Spinal cord (tissue), 10 donors: ENCODE data around the gene SLC4A11. TPM values are rescaled to one million over a fixed set of nuclear protein-coding genes. Genes with fewer than 3 reads are reported as not detected.
"Not testable (repeated sequence)": the region's sequence is repeated elsewhere in the genome, so short reads cannot be mapped to it uniquely, and the experiment has no call there.

Experiments used
- DNase-seq, 6 donors: peaks; one replicate each; pipeline versions ENCODE4 v3.0.0 to v3.0.0-alpha.2; 2013 to 2015; ENCODE audit warnings: low spot score in 6 of 6, low read depth in 4 of 6
- H3K27ac ChIP-seq: one replicate; pipeline ENCODE4 v1.5.1; 2013; ENCODE audit warnings: low read depth, low read length, control low read depth
- H3K27me3 ChIP-seq: one replicate; pipeline ENCODE4 v1.6.1; 2013; ENCODE audit warnings: low read length; ENCODE audit not compliant: control insufficient read depth, insufficient read depth
- H3K36me3 ChIP-seq: one replicate; pipeline ENCODE4 v1.6.1; 2013; ENCODE audit warnings: low read length; ENCODE audit not compliant: control insufficient read depth, insufficient read depth
- H3K4me1 ChIP-seq: one replicate; pipeline ENCODE4 v1.6.1; 2013; ENCODE audit warnings: low read length; ENCODE audit not compliant: control insufficient read depth, insufficient read depth
- H3K4me3 ChIP-seq: one replicate; pipeline ENCODE4 v1.5.1; 2013; ENCODE audit warnings: low read depth, low read length, control low read depth
- H3K9me3 ChIP-seq: one replicate; pipeline ENCODE4 v1.6.1; 2013; ENCODE audit warnings: low read length; ENCODE audit not compliant: control insufficient read depth, insufficient read depth
- WGBS: methylation state at CpG from one replicate; pipeline ENCODE4 v1.1.5; 2013; ENCODE audit warnings: missing lambda C conversion rate; ENCODE audit not compliant: insufficient coverage; 5-methylcytosine and 5-hydroxymethylcytosine counted together
- polyA plus RNA-seq, 2 donors: library from polyadenylated mRNA; unstranded; fragments of 120-200 nt; gene quantifications; one replicate each; pipeline ENCODE4 v1.2.1, GENCODE V29; 2013; ENCODE audit not compliant: insufficient read length in 2 of 2
- total RNA-seq, 2 donors: library from RNA; depleted of rRNA in 1 of 2; stranded (reverse); fragments of 120-200 nt in 1 of 2; fragments of >200 nt in 1 of 2; gene quantifications; one replicate each; pipeline versions ENCODE4 v1.2.3 to v1.2.4, GENCODE V29; 2013 to 2014
- donor health status: healthy.

SLC4A11 gene
- total and polyA plus RNA-seq, 4 donors = 0.20 to 1.3 (median 0.47) TPM

DNA sequence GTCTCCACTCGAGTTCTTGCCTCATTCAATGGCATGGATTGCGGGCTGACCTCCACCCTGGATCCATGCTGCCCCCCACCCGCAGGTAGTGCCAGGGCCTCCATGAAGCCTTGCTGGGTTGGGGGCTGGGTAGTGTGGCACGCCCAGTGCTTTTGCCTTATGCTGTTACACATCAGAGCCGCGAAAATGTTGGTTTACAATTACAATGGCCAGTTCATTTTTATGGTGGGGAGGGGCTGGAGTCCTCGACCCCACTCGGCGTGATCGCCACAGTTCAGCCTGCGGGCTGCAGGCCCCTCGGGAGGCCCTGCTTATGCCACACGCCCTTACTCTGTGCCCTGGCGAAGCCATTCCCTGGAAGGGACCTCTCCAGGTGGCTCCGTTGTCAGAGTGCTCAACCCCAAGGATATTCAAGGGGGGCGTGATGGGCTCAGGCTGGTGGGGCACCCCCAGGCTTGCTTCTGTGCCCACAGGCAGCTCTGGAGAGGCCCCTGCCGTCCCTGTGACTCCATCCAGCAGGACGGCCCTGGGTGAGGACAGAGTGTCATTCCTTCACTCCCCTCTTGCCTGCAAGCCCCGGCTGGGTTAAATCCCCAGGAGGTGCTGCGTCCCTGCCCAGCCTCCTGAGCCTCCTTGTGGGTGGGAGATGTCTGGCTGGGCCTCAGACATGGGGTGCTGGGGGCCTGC lies 14.9 kb downstream of the SLC4A11 start:
- 83% methylated on average over 17 of the region's 20 CpGs for WGBS
- no peak overlapping the region for H3K27ac ChIP-seq
- H3K9me3 ChIP-seq = no peaks in the 10 kb centered on the region
- no peak for DNase-seq
- peaks cover 6% of the 10 kb centered on the region for H3K4me1 ChIP-seq
- H3K4me3 ChIP-seq = no peak overlapping the region
- H3K27me3 ChIP-seq = no peaks in the 10 kb centered on the region
- H3K36me3 ChIP-seq = peaks cover 69% of the 10 kb centered on the region

DNA sequence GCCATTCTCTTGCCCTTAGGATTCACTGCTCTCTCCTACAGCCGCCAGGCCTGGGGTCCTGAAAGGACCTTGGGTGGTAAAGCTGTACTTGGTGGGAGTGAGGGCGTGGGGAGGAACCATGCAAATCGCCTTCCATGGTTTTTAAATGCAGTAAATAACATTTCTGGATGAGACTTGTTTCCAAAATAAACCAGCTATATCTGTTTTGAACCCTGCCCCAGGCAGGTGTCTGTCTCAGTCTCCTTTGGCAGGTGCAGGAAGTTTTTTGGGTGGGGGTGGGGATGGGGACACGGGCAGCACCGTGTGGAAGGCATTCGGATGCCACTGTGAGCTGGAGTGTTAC lies 15.4 kb downstream of the SLC4A11 start:
- WGBS = 66% methylated on average over 4 of the region's 6 CpGs
- DNase-seq = no peak
- no peaks in the 10 kb centered on the region for H3K9me3 ChIP-seq
- H3K27ac ChIP-seq = no peak overlapping the region
- peaks cover 8% of the 10 kb centered on the region for H3K4me1 ChIP-seq
- H3K27me3 ChIP-seq = no peaks in the 10 kb centered on the region
- no peak overlapping the region for H3K4me3 ChIP-seq
- H3K36me3 ChIP-seq = peaks cover 70% of the 10 kb centered on the region

DNA sequence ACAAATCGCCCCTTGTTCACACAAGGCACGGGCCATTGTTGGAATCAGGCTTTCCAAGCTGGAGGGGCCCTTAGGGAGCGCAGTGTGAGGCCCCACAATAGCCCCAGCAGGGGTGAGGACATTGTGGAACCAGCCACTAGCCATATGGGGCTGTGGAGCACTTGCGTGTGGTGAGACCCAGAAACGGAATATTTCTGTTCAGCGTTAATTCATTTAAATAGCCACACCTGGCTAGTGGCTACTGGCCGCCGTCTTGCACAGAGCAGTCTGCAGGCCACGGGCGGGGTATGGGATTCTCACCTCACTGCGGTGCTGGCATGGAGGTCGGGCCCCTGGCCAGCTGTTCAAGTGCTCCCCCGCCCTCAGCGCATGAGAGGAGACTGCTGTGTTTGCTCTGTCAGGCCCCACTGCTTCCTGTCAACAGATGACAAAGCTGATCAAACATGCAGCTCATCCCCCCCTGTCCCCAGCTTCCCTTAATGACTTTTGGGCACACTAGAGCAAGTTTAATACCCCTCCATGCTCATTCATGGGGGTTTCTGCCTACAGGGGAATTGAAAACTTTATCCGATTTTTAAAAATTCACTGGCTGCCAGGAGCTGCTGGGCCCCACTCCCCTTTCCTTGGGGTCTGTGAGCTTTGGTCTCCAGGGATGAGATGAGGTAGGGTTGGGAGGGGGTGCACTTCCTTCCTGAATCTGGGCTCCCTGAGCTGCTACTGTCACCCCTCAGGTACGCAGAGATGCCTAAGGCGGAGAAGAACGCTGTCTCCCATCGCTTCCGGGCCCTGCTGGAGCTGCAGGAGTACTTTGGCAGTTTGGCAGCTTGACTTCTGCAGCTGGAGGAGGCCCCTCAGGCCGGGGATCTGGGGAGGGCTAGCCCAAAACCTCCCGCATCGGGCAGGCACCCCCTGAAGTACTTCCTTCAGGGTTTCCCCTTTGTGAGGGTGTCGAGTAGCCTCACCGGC lies 16.1 kb downstream of the SLC4A11 start:
- Histone ChIP-seq H3K4me3 (no peak overlapping the region), H3K27ac (no peak overlapping the region), H3K27me3 (no peaks in the 10 kb centered on the region), H3K4me1 (peaks cover 14% of the 10 kb centered on the region), H3K9me3 (no peaks in the 10 kb centered on the region), H3K36me3 (peaks cover 69% of the 10 kb centered on the region)
- no peak for DNase-seq
- 78% methylated on average over 24 of the region's 25 CpGs for WGBS

DNA sequence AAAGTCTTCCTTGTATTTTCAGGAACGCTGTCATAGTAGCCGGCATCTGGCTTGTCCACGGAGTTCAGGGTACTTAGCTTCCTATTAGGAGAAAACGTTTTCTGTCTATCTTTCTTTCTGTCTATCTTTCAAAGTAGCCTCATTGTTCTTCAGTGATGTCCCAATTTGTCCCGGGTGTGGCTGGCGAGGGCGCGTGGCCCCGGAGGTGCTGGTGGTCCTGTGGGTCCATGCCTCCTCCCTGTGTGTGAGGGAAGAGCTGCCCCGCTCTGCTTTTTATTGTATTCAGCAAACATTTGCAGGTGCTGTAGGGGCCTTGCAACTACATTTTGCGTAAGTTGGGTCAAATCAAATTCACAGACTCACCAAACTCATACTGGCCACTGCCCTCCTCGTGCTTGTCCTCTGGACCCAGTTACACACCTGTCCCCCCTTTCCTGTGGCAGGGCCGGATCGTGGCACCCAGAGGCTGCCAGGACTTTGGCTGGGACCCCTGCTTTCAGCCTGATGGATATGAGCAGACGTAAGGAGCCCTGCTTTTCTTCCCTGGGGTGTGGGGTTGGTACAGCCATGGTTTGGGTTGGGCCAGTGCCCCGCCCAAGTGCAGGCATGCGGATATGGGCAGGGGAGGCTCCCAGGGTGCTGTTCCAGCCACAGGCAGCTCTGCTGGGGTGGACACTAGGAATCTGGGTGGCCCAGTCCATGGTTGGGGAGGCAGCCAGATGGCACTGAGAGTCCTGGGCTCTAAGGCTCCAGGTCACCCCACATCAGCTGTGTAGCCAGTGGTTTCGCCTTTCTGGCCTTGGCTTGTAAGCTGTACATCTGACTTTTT lies 17.4 kb downstream of the SLC4A11 start:
- H3K27ac ChIP-seq = no peak overlapping the region
- H3K4me1 ChIP-seq = peaks cover 14% of the 10 kb centered on the region
- H3K9me3 ChIP-seq = no peaks in the 10 kb centered on the region
- no peaks in the 10 kb centered on the region for H3K27me3 ChIP-seq
- peaks cover 65% of the 10 kb centered on the region for H3K36me3 ChIP-seq
- no peak overlapping the region for H3K4me3 ChIP-seq
- WGBS = 90% methylated on average over 16 of the region's 18 CpGs
- DNase-seq = no peak

DNA sequence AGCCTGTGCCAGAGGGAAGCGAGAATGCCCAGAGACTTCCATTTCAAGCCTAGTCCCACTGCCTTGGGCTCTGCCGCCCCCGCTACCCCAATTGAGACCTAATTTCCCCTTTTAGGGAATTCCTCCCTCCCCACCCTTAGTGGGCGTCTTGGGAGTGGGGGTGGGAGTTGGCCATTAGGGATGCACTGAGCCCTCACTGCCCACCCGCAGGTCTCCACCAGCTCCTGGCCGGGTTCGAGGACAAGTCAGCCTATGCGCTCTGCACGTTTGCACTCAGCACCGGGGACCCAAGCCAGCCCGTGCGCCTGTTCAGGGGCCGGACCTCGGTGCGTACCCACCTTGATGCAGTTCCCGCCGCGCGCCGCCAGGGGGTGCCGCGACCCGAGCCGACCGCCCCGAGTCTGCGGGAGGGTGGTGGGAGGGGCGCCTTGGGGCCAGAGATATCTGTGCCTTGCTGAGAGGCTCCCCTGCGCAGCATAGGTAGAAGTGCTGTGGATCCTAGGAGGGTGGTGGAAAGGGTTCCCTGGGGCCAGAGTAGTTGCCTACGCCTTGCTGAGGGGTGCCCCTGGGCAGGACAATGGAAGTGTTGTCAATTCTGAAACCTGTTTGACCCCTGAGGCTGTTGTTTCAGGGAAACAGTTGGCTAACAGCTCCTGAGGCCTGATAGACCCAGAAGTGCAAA lies 20.5 kb downstream of the SLC4A11 start:
- peaks cover 76% of the 10 kb centered on the region for H3K36me3 ChIP-seq

DNA sequence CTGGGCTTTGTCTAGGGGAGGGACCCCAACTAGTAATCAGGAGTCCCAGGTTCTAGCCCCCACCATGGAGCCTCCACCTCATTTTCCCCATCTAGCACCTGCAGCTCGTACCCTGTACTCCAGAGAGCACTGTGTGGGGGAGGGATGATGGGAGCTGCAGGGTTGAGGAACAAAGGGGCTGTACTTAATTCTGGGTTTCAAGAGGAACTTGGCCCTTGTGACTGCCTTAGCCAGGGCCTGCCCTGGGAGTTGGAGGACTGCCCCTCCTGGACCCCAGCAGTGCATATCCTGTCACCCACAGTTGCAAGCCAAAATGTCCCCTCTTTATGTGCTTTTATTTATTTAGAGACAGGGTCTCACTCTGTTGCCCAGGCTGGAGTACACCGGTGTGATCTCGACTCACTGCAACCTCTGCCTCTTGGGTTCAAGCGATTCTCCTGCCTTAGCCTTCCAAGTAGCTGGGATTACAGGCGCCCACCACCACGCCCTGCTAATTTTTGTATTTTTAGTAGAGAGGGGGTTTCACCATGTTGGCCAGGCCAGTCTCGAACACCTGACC lies 23.6 kb downstream of the SLC4A11 start:
- no CpG with 5 or more reads among the region's 7 CpGs for WGBS
- H3K4me3 ChIP-seq, H3K27ac ChIP-seq, H3K4me1 ChIP-seq, H3K9me3 ChIP-seq, H3K27me3 ChIP-seq, DNase-seq: not testable (repeated sequence)
- H3K36me3 ChIP-seq = peaks cover 52% of the 10 kb centered on the region

More for the DNA sequence above, 20.5 kb downstream of the SLC4A11 start:
- Histone ChIP-seq H3K9me3 (no peaks in the 10 kb centered on the region), H3K27ac (no peak overlapping the region), H3K4me3 (no peak overlapping the region), H3K27me3 (no peaks in the 10 kb centered on the region), H3K4me1 (peaks cover 14% of the 10 kb centered on the region)
- WGBS = 10% methylated on average over 25 of the region's 30 CpGs
- DNase-seq = peak in 1 of 6 donors; percentile 36

DNA sequence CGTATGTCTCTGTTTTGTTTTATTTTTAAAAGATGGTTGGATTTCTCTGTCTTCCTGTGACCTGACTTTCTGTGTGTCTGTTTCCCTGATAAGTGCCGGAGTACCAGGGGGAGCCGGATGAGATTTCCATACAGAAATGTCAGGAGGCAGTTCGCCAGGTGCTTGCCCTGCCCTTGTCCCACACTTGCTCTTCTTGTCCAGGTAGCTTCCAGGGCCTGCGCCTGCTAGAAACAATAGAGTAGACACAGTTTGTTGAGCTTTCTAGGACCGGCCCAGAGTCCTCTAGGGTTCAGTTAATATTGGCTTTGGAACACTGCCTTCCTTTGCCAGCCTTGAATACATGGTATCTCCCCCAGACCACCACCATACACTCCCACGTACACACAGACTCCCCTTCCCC lies 25.8 kb downstream of the SLC4A11 start:
- H3K4me1 ChIP-seq = peaks cover 12% of the 10 kb centered on the region
- no peaks in the 10 kb centered on the region for H3K9me3 ChIP-seq
- H3K4me3 ChIP-seq = no peak overlapping the region
- no peaks in the 10 kb centered on the region for H3K27me3 ChIP-seq
- WGBS = 94% methylated on average over 5 of the region's 7 CpGs
- DNase-seq = no peak
- H3K36me3 ChIP-seq = peaks cover 39% of the 10 kb centered on the region
- H3K27ac ChIP-seq = no peak overlapping the region

DNA sequence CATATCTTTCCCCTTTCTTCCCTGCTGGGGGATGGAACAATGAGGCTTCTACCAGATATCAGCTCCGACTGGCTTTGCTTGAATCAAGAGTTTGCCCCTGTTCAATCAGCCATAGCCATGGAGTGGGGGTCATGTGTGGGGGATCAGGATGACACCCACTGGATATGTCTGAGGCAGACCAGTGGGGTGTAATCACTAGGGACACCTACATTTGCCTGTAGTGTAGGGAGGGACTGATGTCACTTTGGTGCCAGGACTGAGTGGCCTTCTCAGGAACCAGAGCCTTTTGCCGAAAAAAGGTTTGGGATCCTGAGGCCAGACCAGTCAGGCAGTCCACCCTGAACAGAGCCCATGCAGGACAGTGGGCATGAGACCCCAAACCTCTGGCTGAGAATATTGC lies 28.6 kb downstream of the SLC4A11 start:
- Histone ChIP-seq H3K27ac (no peak overlapping the region), H3K36me3 (peaks cover 19% of the 10 kb centered on the region), H3K27me3 (no peaks in the 10 kb centered on the region), H3K4me1 (peaks cover 14% of the 10 kb centered on the region), H3K9me3 (no peaks in the 10 kb centered on the region), H3K4me3 (peak overlapping the region; percentile 91)
- DNase-seq = no peak
- WGBS = 100% methylated on average over 1 of the region's 2 CpGs

DNA sequence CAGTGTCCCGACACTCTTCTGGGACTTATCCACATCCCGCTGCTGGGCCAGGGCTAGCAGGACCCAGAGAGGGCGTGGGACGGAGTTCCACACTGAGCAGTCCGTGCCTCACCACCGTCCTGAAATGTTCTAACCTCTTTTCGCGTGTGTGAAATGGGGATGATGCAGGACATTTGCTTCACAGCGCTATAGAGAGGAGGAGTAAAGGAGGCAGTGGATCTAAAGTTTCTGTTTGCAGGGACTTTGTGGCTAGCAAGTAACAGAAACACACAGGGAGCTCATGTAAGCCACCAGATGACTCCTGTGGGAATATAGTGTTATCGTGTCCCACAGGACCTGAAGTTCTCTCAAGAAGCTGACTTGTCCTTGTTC lies 29.1 kb downstream of the SLC4A11 start:
- Histone ChIP-seq H3K4me3 (peak overlapping the region; percentile 91), H3K36me3 (peaks cover 16% of the 10 kb centered on the region), H3K4me1 (peaks cover 15% of the 10 kb centered on the region), H3K27me3 (no peaks in the 10 kb centered on the region), H3K27ac (no peak overlapping the region), H3K9me3 (no peaks in the 10 kb centered on the region)
- DNase-seq = no peak
- WGBS = 0% methylated on average over 6 of the region's 10 CpGs
